SK-N-SH treated with all-trans-retinoic acid at 6 μM for 48 hours (cell line): ENCODE measurements around the gene C17orf107.

Source experiments
- BACH2 ChIP-seq: fragments of 250-450 bp; sonication (Bioruptor Pico); IDR thresholded peaks from 2 replicates; pipeline ENCODE4 v1.9.0; 2021; ENCODE audit warnings: mild to moderate bottlenecking, borderline replicate concordance
- CREB5 ChIP-seq: fragments of 250-450 bp; sonication (Bioruptor Pico); IDR thresholded peaks from 2 replicates; pipeline ENCODE4 v1.5.1; 2020; ENCODE audit warnings: low read depth, mild to moderate bottlenecking, moderate library complexity
- CSDC2 ChIP-seq: fragments of 250-450 bp; sonication (Bioruptor Pico); IDR thresholded peaks from 2 replicates; pipeline ENCODE4 v1.5.0; 2020; ENCODE audit warnings: mild to moderate bottlenecking, moderate library complexity
- GLIS3 ChIP-seq: fragments of 250-450 bp; sonication (Bioruptor Pico); IDR thresholded peaks from 2 replicates; pipeline ENCODE4 v1.5.0; 2020; ENCODE audit warnings: mild to moderate bottlenecking, moderate library complexity
- ISL1 ChIP-seq: fragments of 250-450 bp; sonication (Bioruptor Pico); IDR thresholded peaks from 2 replicates; pipeline ENCODE4 v2.1.2; 2022; ENCODE audit warnings: mild to moderate bottlenecking, moderate library complexity
- OSR1 ChIP-seq: fragments of 250-450 bp; sonication (Bioruptor Pico); IDR thresholded peaks from 2 replicates; pipeline ENCODE4 v1.8.0; 2022; ENCODE audit warnings: moderate library complexity, mild to moderate bottlenecking, inconsistent platforms
- POU6F1 ChIP-seq: fragments of 250-450 bp; sonication (Bioruptor Pico); IDR thresholded peaks from 2 replicates; pipeline ENCODE4 v1.8.0; 2021; ENCODE audit warnings: low read depth, mild to moderate bottlenecking, moderate library complexity, borderline replicate concordance
- RARB ChIP-seq: fragments of 250-450 bp; sonication (Bioruptor Pico); IDR thresholded peaks from 2 replicates; pipeline ENCODE4 v1.8.0; 2021; ENCODE audit warnings: mild to moderate bottlenecking, moderate library complexity
- TCF4 ChIP-seq: fragments of 250-450 bp; sonication (Bioruptor Pico); IDR thresholded peaks from 2 replicates; pipeline ENCODE4 v1.8.0; 2021; ENCODE audit warnings: mild to moderate bottlenecking, moderate library complexity, borderline replicate concordance
- TOX ChIP-seq: fragments of 250-450 bp; sonication (Bioruptor Pico); IDR thresholded peaks from 2 replicates; pipeline ENCODE4 v1.8.0; 2021; ENCODE audit warnings: mild to moderate bottlenecking, moderate library complexity, borderline replicate concordance
- ZC3H10 ChIP-seq: fragments of 250-450 bp; sonication (Bioruptor Pico); IDR thresholded peaks from 2 replicates; pipeline ENCODE4 v1.5.1; 2021; ENCODE audit warnings: mild to moderate bottlenecking, moderate library complexity
- ZFP3 ChIP-seq: fragments of 250-450 bp; sonication (Bioruptor Pico); IDR thresholded peaks from 2 replicates; pipeline ENCODE4 v1.5.0; 2020; ENCODE audit warnings: mild to moderate bottlenecking, moderate library complexity
- ZNF70 ChIP-seq: fragments of 450-650 bp; formaldehyde crosslinking; IDR thresholded peaks from 2 replicates; pipeline ENCODE4 v1.5.0; 2020; ENCODE audit warnings: mild to moderate bottlenecking, moderate library complexity
- TF ChIP-seq, protein P1 (sequence below): fragments of 250-450 bp; sonication (Bioruptor Pico); IDR thresholded peaks from 2 replicates; pipeline ENCODE4 v1.8.0; 2020; ENCODE audit warnings: mild to moderate bottlenecking, moderate library complexity, borderline replicate concordance

- no peak for TF ChIP-seq GLIS3 (CRISPR knock-in tag)
- TF ChIP-seq, protein P1, sequence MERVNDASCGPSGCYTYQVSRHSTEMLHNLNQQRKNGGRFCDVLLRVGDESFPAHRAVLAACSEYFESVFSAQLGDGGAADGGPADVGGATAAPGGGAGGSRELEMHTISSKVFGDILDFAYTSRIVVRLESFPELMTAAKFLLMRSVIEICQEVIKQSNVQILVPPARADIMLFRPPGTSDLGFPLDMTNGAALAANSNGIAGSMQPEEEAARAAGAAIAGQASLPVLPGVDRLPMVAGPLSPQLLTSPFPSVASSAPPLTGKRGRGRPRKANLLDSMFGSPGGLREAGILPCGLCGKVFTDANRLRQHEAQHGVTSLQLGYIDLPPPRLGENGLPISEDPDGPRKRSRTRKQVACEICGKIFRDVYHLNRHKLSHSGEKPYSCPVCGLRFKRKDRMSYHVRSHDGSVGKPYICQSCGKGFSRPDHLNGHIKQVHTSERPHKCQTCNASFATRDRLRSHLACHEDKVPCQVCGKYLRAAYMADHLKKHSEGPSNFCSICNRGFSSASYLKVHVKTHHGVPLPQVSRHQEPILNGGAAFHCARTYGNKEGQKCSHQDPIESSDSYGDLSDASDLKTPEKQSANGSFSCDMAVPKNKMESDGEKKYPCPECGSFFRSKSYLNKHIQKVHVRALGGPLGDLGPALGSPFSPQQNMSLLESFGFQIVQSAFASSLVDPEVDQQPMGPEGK (CRISPR knock-in tag): no peak
- no peak for TF ChIP-seq CSDC2 (CRISPR knock-in tag)
- TF ChIP-seq ZNF70 (CRISPR knock-in tag): no peak
- TF ChIP-seq TCF4 (CRISPR knock-in tag): no peak
- TF ChIP-seq CREB5 (CRISPR knock-in tag): no peak
- TF ChIP-seq POU6F1: no peak
- TF ChIP-seq ZFP3 (CRISPR knock-in tag): no peak
- TF ChIP-seq OSR1 (CRISPR knock-in tag): no peak
- TF ChIP-seq RARB (CRISPR knock-in tag): no peak
- no peak for TF ChIP-seq TOX (CRISPR knock-in tag)
- no peak for TF ChIP-seq ZC3H10 (CRISPR knock-in tag)
- no peak for TF ChIP-seq ISL1
- no peak for TF ChIP-seq BACH2
Measured at GRCh38 chr17:4856937-4857314, 42.4 kb upstream of the C17orf107 start.
